Stomach (tissue), 9 donors: ENCODE results near the gene KCNJ5. TPM values are rescaled to one million over a fixed set of nuclear protein-coding genes. Genes with fewer than 3 reads are reported as not detected.

Source experiments
- DNase-seq, 2 donors: peaks; one replicate each; pipeline versions ENCODE4 v3.0.0 to v3.0.0-alpha.2; 2013 to 2019
- H3K27ac ChIP-seq, 5 donors: fragments of 200-600 bp in 4 of 5; sonication (generic) in 4 of 5; one replicate each; pipeline ENCODE4 v1.5.1; 2013 to 2019; ENCODE audit warnings: mild to moderate bottlenecking in 1 of 5, moderate library complexity in 1 of 5
- H3K27me3 ChIP-seq, 3 donors: fragments of 200-600 bp; sonication (generic); one replicate each; pipeline ENCODE4 v1.5.1; 2017 to 2019; ENCODE audit warnings: mixed run types in 1 of 3
- H3K36me3 ChIP-seq, 4 donors: fragments of 200-600 bp; sonication (generic); 1 replicate in 3 of 4; 2 replicates in 1 of 4; pipeline ENCODE4 v1.5.1; 2016 to 2019
- H3K4me1 ChIP-seq, 4 donors: fragments of 200-600 bp; sonication (generic); one replicate each; pipeline ENCODE4 v1.5.1; 2016 to 2019
- H3K4me3 ChIP-seq, 4 donors: fragments of 200-600 bp; sonication (generic) in 3 of 4; one replicate each; pipeline ENCODE4 v1.5.1; 2016 to 2019; ENCODE audit warnings: mild to moderate bottlenecking in 1 of 4
- H3K9me3 ChIP-seq, 4 donors: fragments of 200-600 bp; sonication (generic); one replicate each; pipeline ENCODE4 v1.5.1; 2016 to 2019
- CTCF ChIP-seq, 7 experiments: fragments of 450-650 bp in 4 of 7; fragments of 200-600 bp in 3 of 7; sonication (generic) in 3 of 7; IDR thresholded peaks; one replicate each; pipeline ENCODE4 v1.5.1; 2016 to 2019; ENCODE audit warnings: antibody characterized with exemption in 7 of 7, control low read depth in 2 of 7, mild to moderate bottlenecking in 1 of 7
- EP300 ChIP-seq: sonication (generic); formaldehyde crosslinking; IDR thresholded peaks from one replicate; pipeline ENCODE4 v1.6.1; 2017; ENCODE audit warnings: antibody characterized with exemption
- POLR2A ChIP-seq, 4 donors: fragments of 450-650 bp; IDR thresholded peaks; one replicate each; pipeline ENCODE4 v1.6.1; 2016; ENCODE audit warnings: antibody characterized with exemption in 4 of 4, control low read depth in 2 of 4, mild to moderate bottlenecking in 1 of 4, moderate library complexity in 1 of 4
- POLR2AphosphoS5 ChIP-seq, 3 donors: sonication (generic); formaldehyde crosslinking; IDR thresholded peaks; one replicate each; pipeline ENCODE4 v1.6.1; 2016; ENCODE audit warnings: antibody characterized with exemption in 3 of 3
- WGBS, 5 donors: extraction: QIAGEN DNeasy Blood & Tissue Kit in 3 of 5; methylation state at CpG; one replicate each; pipeline versions ENCODE4 v1.1.5 to v1.1.7; 2013 to 2018; 5-methylcytosine and 5-hydroxymethylcytosine counted together
- intact Hi-C: fragments of 100-400 bp; cut with DNase I; formaldehyde crosslinking; loops from one replicate; pipeline ENCODE4 v1.15.1; 2023; ENCODE audit warnings: low total_unique reads
- polyA plus RNA-seq, 3 donors: library from polyadenylated mRNA; stranded (reverse); fragments of 200-250 nt; gene quantifications; one replicate each; pipeline ENCODE4 v1.2.3, GENCODE V29; 2013
- total RNA-seq, 5 donors: library from RNA; depleted of rRNA; stranded (reverse); fragments of >200 nt; gene quantifications; one replicate each; pipeline versions ENCODE4 v1.1.0 to v1.2.3, GENCODE V29; 2014 to 2016
- donor health status: healthy with polysubstance abuse.
- donor health status: Bipolar disorder and iron deficiency.
- donor health status: healthy.

KCNJ5 gene
- total and polyA plus RNA-seq, 8 donors, result 0.25 to 1.9 (median 0.83) TPM; not detected in 2

- Histone ChIP-seq H3K27ac (peak overlapping the region in 3 of 5 donors; percentile 36 to 70 (median 69)), H3K4me1 (peaks cover 24 to 64% (median 38%) of the 10 kb centered on the region in 4 donors), H3K4me3 (no peak overlapping the region), H3K9me3 (no peaks in the 10 kb centered on the region), H3K27me3 (peaks cover 0 to 18% (median 0%) of the 10 kb centered on the region in 3 donors), H3K36me3 (no peaks in the 10 kb centered on the region)
- intact Hi-C loops, result no loop called here
- WGBS, 5 donors, result 8 to 18% (median 14%) methylated on average over 12 of the region's 12 CpGs
- DNase-seq, result peak; percentile 74 to 78
- TF ChIP-seq CTCF (IDR thresholded peaks at IDR 0.05), result no peak
- no peak for TF ChIP-seq EP300
- no peak for TF ChIP-seq POLR2A (IDR thresholded peaks at IDR 0.05)
- TF ChIP-seq POLR2AphosphoS5 (IDR thresholded peaks at IDR 0.05), result peak in 1 of 3 donors; percentile 20
Measured at GRCh38 chr11:128908391-128909246, 17.5 kb downstream of the KCNJ5 start.

- Histone ChIP-seq H3K4me1 (peaks cover 24 to 54% (median 34%) of the 10 kb centered on the region in 4 donors), H3K4me3 (no peak overlapping the region), H3K27ac (no peak overlapping the region), H3K9me3 (no peaks in the 10 kb centered on the region), H3K27me3 (peaks cover 0 to 15% (median 0%) of the 10 kb centered on the region in 3 donors), H3K36me3 (no peaks in the 10 kb centered on the region)
- TF ChIP-seq EP300 (no peak), POLR2AphosphoS5 (IDR thresholded peaks at IDR 0.05) (no peak), CTCF (IDR thresholded peaks at IDR 0.05) (no peak), POLR2A (IDR thresholded peaks at IDR 0.05) (no peak)
- 65 to 77% (median 70%) methylated on average over 8 of the region's 8 CpGs for whole genome bisulfite sequencing, 5 donors
- DNase-seq, result no peak
- intact Hi-C loops, result no loop called here
Measured at GRCh38 chr11:128909438-128910125, 18.4 kb downstream of the KCNJ5 start.

GRCh38 chr11:128910576-128910975 lies 19.4 kb downstream of the KCNJ5 start:
- intact Hi-C loops, result no loop called here
- WGBS, 5 donors, result 40 to 74% (median 56%) methylated on average over 3 of the region's 3 CpGs
- Histone ChIP-seq H3K4me1 (peaks cover 14 to 44% (median 25%) of the 10 kb centered on the region in 4 donors), H3K27ac (no peak overlapping the region), H3K9me3 (no peaks in the 10 kb centered on the region), H3K36me3 (no peaks in the 10 kb centered on the region), H3K4me3 (no peak overlapping the region), H3K27me3 (peaks cover 0 to 5% (median 0%) of the 10 kb centered on the region in 3 donors)
- no peak for DNase-seq
- TF ChIP-seq CTCF (IDR thresholded peaks at IDR 0.05) (no peak), POLR2AphosphoS5 (IDR thresholded peaks at IDR 0.05) (no peak), EP300 (no peak), POLR2A (IDR thresholded peaks at IDR 0.05) (no peak)

- intact Hi-C loops, result no loop called here
- DNase-seq, result no peak
- TF ChIP-seq CTCF (IDR thresholded peaks at IDR 0.05), result no peak
- TF ChIP-seq POLR2AphosphoS5 (IDR thresholded peaks at IDR 0.05), result no peak
- no peak for TF ChIP-seq EP300
- TF ChIP-seq POLR2A (IDR thresholded peaks at IDR 0.05), result no peak
- Histone ChIP-seq H3K4me3 (no peak overlapping the region), H3K4me1 (peaks cover 8 to 37% (median 18%) of the 10 kb centered on the region in 4 donors), H3K27ac (no peak overlapping the region), H3K9me3 (no peaks in the 10 kb centered on the region), H3K27me3 (peaks cover 0 to 5% (median 0%) of the 10 kb centered on the region in 3 donors), H3K36me3 (no peaks in the 10 kb centered on the region)
- 96 to 98% (median 97%) methylated on average over 14 to 17 of the region's 17 CpGs for WGBS, 5 donors
Measured at GRCh38 chr11:128911239-128911638, 20.1 kb downstream of the KCNJ5 start.
